ENCODE data around the gene TMPRSS12. TPM values are rescaled to one million over a fixed set of nuclear protein-coding genes. Genes with fewer than 3 reads are reported as not detected.
"Not testable (repeated sequence)": the region's sequence is repeated elsewhere in the genome, so short reads cannot be mapped to it uniquely, and the experiment has no call there.

The TMPRSS12 gene
- total RNA-seq, 1 experiment from 2014 or later, result not detected

DNA sequence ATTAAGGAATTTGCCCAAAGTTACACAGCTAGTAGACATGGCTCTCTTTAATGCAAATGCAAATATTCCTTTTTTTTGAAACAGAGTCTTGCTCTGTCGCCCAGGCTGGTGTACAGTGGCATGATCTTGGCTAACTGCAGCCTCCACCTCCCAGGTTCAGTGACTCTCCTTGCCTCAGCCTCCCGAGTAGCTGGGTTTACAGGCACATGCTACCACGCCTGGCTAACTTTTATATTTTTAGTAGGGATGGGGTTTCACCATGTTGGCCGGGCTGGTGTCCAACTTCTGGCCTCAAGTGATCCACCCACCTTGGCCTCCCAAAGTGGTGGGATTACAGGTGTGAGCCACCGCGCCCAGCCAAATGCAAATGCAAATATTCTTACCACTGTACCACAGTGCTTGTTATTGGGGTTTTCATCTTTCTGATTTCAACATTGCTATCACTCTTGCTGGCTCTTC is 85.1 kb downstream of the TMPRSS12 start:
- Mint-ChIP-seq H3K27ac (ENCODE audit: unreplicated experiment) (no peak overlapping the region), H3K4me1 (ENCODE audit: low read depth, unreplicated experiment) (peaks cover 27% of the 10 kb centered on the region), H3K36me3 (ENCODE audit: insufficient read depth, unreplicated experiment) (no peaks in the 10 kb centered on the region), H3K4me3 (ENCODE audit: unreplicated experiment) (no peak overlapping the region), H3K27me3 (ENCODE audit: insufficient read depth, unreplicated experiment) (no peaks in the 10 kb centered on the region), H3K9me3 (ENCODE audit: unreplicated experiment) (no peaks in the 10 kb centered on the region)
- CTCF ChIA-PET, result no interaction called here
- intact Hi-C loops (cut with micrococcal nuclease; ENCODE audit: unreplicated experiment), result no loop called here
- H3K27me3 ChIP-seq (replicated peaks; ENCODE audit: control insufficient read depth, insufficient read depth, low read length), result no peaks in the 10 kb centered on the region
- BruUV-seq (replicated peaks), result no TSS peak
- H3K36me3 ChIP-seq (ENCODE audit: control insufficient read depth, insufficient read depth, low read length), result no peaks in the 10 kb centered on the region
- no peaks in the 10 kb centered on the region for H3K9me3 ChIP-seq
- no peak for DNase-seq
- TF ChIP-seq, protein P1, sequence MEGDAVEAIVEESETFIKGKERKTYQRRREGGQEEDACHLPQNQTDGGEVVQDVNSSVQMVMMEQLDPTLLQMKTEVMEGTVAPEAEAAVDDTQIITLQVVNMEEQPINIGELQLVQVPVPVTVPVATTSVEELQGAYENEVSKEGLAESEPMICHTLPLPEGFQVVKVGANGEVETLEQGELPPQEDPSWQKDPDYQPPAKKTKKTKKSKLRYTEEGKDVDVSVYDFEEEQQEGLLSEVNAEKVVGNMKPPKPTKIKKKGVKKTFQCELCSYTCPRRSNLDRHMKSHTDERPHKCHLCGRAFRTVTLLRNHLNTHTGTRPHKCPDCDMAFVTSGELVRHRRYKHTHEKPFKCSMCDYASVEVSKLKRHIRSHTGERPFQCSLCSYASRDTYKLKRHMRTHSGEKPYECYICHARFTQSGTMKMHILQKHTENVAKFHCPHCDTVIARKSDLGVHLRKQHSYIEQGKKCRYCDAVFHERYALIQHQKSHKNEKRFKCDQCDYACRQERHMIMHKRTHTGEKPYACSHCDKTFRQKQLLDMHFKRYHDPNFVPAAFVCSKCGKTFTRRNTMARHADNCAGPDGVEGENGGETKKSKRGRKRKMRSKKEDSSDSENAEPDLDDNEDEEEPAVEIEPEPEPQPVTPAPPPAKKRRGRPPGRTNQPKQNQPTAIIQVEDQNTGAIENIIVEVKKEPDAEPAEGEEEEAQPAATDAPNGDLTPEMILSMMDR (IDR thresholded peaks at IDR 0.05; ENCODE audit: insufficient read depth in 1 of 2, low read depth in 1 of 2, low read length in 1 of 2, severe bottlenecking in 1 of 2, unreplicated experiment in 1 of 2), result no peak
- POLR2A ChIA-PET, result no interaction called here
- peaks cover 27% of the 10 kb centered on the region for H3K4me1 ChIP-seq
- H3K4me3 ChIP-seq (ENCODE audit: low read depth, low read length), result no peak overlapping the region

DNA sequence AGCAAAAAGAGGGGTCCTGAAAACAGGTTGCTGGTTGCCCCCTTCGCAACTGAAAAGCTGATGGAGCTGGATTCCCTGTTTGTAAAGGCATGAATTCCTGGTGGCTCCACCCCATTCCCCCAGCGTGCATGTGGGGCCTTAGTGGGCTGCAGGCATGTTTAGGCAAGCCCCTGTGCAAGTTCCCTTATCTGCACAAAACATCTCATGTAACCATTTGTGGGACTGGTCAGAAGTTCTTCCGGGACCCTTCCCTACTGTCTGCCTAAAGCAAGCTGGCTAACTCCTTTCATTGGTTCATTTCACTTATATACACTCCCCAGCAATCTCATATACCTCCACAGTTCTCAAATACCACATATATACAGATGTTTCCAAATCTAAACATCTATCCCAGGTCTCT is 85.7 kb downstream of the TMPRSS12 start:
- TF ChIP-seq, protein P1 (IDR thresholded peaks at IDR 0.05; ENCODE audit: insufficient read depth in 1 of 2, low read depth in 1 of 2, low read length in 1 of 2, severe bottlenecking in 1 of 2, unreplicated experiment in 1 of 2), result no peak
- CTCF ChIA-PET, result no interaction called here
- H3K27ac Mint-ChIP-seq (ENCODE audit: unreplicated experiment), result no peak overlapping the region
- intact Hi-C loops (cut with micrococcal nuclease; ENCODE audit: unreplicated experiment), result no loop called here
- H3K36me3 Mint-ChIP-seq (ENCODE audit: insufficient read depth, unreplicated experiment), result no peaks in the 10 kb centered on the region
- no TSS peak for BruUV-seq (replicated peaks)
- no peak overlapping the region for H3K4me3 ChIP-seq (ENCODE audit: low read depth, low read length)
- no peak for DNase-seq
- H3K4me1 Mint-ChIP-seq (ENCODE audit: low read depth, unreplicated experiment), result peaks cover 31% of the 10 kb centered on the region
- no peaks in the 10 kb centered on the region for H3K9me3 ChIP-seq
- H3K27me3 Mint-ChIP-seq (ENCODE audit: insufficient read depth, unreplicated experiment), result no peaks in the 10 kb centered on the region
- no peaks in the 10 kb centered on the region for H3K9me3 Mint-ChIP-seq (ENCODE audit: unreplicated experiment)
- POLR2A ChIA-PET, result no interaction called here
- H3K36me3 ChIP-seq (ENCODE audit: control insufficient read depth, insufficient read depth, low read length), result no peaks in the 10 kb centered on the region
- H3K4me1 ChIP-seq, result peaks cover 33% of the 10 kb centered on the region
- no peak overlapping the region for H3K4me3 Mint-ChIP-seq (ENCODE audit: unreplicated experiment)
- H3K27me3 ChIP-seq (replicated peaks; ENCODE audit: control insufficient read depth, insufficient read depth, low read length), result no peaks in the 10 kb centered on the region

DNA sequence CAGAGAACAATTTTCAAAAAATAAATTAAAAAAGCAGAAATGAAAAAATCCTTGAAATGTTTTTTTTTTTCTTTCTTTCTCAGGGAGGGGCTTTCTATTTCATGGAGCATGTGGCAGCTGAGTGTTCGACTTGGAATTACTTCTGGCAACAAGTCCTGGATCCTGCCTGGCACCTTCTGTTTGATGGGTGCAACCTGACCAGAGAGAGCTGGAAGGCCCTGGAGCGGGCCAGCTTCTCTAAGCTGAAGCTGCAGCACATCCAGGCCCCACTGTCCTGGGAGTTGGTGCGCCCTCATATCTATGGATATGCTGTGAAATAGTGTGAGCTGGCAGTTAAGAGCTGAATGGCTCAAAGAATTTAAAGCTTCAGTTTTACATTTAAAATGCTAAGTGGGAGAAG is 87.1 kb downstream of the TMPRSS12 start:
- intact Hi-C loops (cut with micrococcal nuclease; ENCODE audit: unreplicated experiment), result no loop called here
- Histone ChIP-seq H3K4me1 (peaks cover 39% of the 10 kb centered on the region), H3K4me3 (ENCODE audit: low read depth, low read length) (no peak overlapping the region), H3K36me3 (ENCODE audit: control insufficient read depth, insufficient read depth, low read length) (no peaks in the 10 kb centered on the region), H3K27me3 (replicated peaks; ENCODE audit: control insufficient read depth, insufficient read depth, low read length) (no peaks in the 10 kb centered on the region), H3K9me3 (no peaks in the 10 kb centered on the region)
- ChIA-PET POLR2A (no interaction called here), CTCF (no interaction called here)
- no TSS peak for BruUV-seq (replicated peaks)
- DNase-seq, result no peak
- Mint-ChIP-seq H3K4me1 (ENCODE audit: low read depth, unreplicated experiment) (peaks cover 38% of the 10 kb centered on the region), H3K27me3 (ENCODE audit: insufficient read depth, unreplicated experiment) (no peaks in the 10 kb centered on the region), H3K27ac (ENCODE audit: unreplicated experiment) (no peak overlapping the region), H3K36me3 (ENCODE audit: insufficient read depth, unreplicated experiment) (no peaks in the 10 kb centered on the region), H3K9me3 (ENCODE audit: unreplicated experiment) (no peaks in the 10 kb centered on the region), H3K4me3 (ENCODE audit: unreplicated experiment) (no peak overlapping the region)
- TF ChIP-seq, protein P1 (IDR thresholded peaks at IDR 0.05; ENCODE audit: insufficient read depth in 1 of 2, low read depth in 1 of 2, low read length in 1 of 2, severe bottlenecking in 1 of 2, unreplicated experiment in 1 of 2), result no peak

DNA sequence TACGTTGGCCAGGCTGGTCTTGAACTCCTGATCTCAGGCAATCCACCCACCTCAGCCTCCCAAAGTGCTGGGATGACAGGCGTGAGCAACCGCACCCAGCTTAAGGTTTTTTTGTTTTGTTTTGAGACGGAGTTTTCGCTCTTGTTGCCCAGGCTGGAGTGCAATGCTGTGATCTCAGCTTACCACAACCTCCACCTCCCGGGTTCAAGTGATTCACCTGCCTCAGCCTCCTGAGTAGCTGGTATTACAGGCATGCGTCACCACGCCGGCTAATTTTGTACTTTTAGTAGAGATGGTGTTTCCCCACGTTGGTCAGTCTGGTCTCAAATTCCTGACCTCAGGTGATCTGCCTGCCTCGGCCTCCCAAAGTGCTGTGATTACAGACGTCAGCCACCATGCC is 87.8 kb downstream of the TMPRSS12 start:
- H3K9me3 Mint-ChIP-seq (ENCODE audit: unreplicated experiment); H3K36me3 Mint-ChIP-seq (ENCODE audit: insufficient read depth, unreplicated experiment); intact Hi-C loops (cut with micrococcal nuclease; ENCODE audit: unreplicated experiment); H3K27ac Mint-ChIP-seq (ENCODE audit: unreplicated experiment); H3K36me3 ChIP-seq (ENCODE audit: control insufficient read depth, insufficient read depth, low read length); BruUV-seq (replicated peaks); DNase-seq; H3K9me3 ChIP-seq; H3K27me3 ChIP-seq (replicated peaks; ENCODE audit: control insufficient read depth, insufficient read depth, low read length); H3K4me3 ChIP-seq (ENCODE audit: low read depth, low read length); CTCF ChIA-PET; H3K4me3 Mint-ChIP-seq (ENCODE audit: unreplicated experiment); H3K27me3 Mint-ChIP-seq (ENCODE audit: insufficient read depth, unreplicated experiment): not testable (repeated sequence)
- H3K4me1 Mint-ChIP-seq (ENCODE audit: low read depth, unreplicated experiment), result peaks cover 44% of the 10 kb centered on the region
- POLR2A ChIA-PET, result interaction anchor here (0.7 kb wide), 1 partner anchor 72 kb away, joined by 16 read pairs; no protein-coding TSS in a partner anchor
- peaks cover 44% of the 10 kb centered on the region for H3K4me1 ChIP-seq
